Uterus (tissue), 4 donors: ENCODE measurements around the gene COX6A2. TPM values are rescaled to one million over a fixed set of nuclear protein-coding genes. Genes with fewer than 3 reads are reported as not detected.

Source experiments
- DNase-seq, 2 donors: peaks; one replicate each; pipeline ENCODE4 v3.0.0-alpha.2; 2019 to 2020
- H3K27ac ChIP-seq, 2 donors: fragments of 200-600 bp; sonication (generic); 1 replicate in 1 of 2; 2 replicates in 1 of 2; pipeline ENCODE4 v1.5.1; 2016 to 2018
- H3K27me3 ChIP-seq, 2 donors: fragments of 200-600 bp; sonication (generic); one replicate each; pipeline ENCODE4 v1.5.1; 2018 to 2019; ENCODE audit warnings: control low read depth in 1 of 2
- H3K36me3 ChIP-seq, 2 donors: fragments of 200-600 bp; sonication (generic); one replicate each; pipeline ENCODE4 v1.5.1; 2019; ENCODE audit warnings: control low read depth in 1 of 2
- H3K4me1 ChIP-seq, 2 donors: fragments of 200-600 bp; sonication (generic); one replicate each; pipeline ENCODE4 v1.5.1; 2018 to 2019; ENCODE audit warnings: control low read depth in 1 of 2
- H3K4me3 ChIP-seq, 2 donors: fragments of 200-600 bp; sonication (generic); 1 replicate in 1 of 2; 2 replicates in 1 of 2; pipeline ENCODE4 v1.5.1; 2018 to 2019; ENCODE audit warnings: mild to moderate bottlenecking in 1 of 2
- H3K9me3 ChIP-seq, 2 donors: fragments of 200-600 bp; sonication (generic); one replicate each; pipeline ENCODE4 v1.5.1; 2019; ENCODE audit warnings: control low read depth in 1 of 2
- POLR2A ChIP-seq, 2 donors: fragments of 450-650 bp; IDR thresholded peaks; one replicate each; pipeline ENCODE4 v1.6.1; 2016; ENCODE audit warnings: antibody characterized with exemption in 2 of 2, mild to moderate bottlenecking in 1 of 2, moderate library complexity in 1 of 2
- intact Hi-C: fragments of 100-400 bp; cut with DNase I; formaldehyde crosslinking; loops from one replicate; pipeline ENCODE4 v1.15.1; 2023; ENCODE audit warnings: low total_unique reads
- total RNA-seq, 4 donors: library from RNA; depleted of rRNA in 3 of 4; stranded (reverse); fragments of >200 nt in 3 of 4; gene quantifications; one replicate each; pipeline versions ENCODE4 v1.1.0 to v1.2.4, GENCODE V29; 2014 to 2023
- TF ChIP-seq, protein P1 (sequence below), 4 experiments: fragments of 200-600 bp in 2 of 4; fragments of 450-650 bp in 2 of 4; sonication (generic) in 2 of 4; IDR thresholded peaks; one replicate each; pipeline ENCODE4 v1.5.1; 2016 to 2019; ENCODE audit warnings: antibody characterized with exemption in 4 of 4, mild to moderate bottlenecking in 2 of 4, moderate library complexity in 1 of 4
- donor health status: DM: yes; HTN: yes; CAD: no.

Gene COX6A2
- total RNA-seq, 4 donors from 2014 or later, result not detected

- H3K9me3 ChIP-seq, result no peaks in the 10 kb centered on the region
- no peak for DNase-seq
- intact Hi-C loops, result no loop called here
- no peak for TF ChIP-seq POLR2A (IDR thresholded peaks at IDR 0.05)
- TF ChIP-seq, protein P1, sequence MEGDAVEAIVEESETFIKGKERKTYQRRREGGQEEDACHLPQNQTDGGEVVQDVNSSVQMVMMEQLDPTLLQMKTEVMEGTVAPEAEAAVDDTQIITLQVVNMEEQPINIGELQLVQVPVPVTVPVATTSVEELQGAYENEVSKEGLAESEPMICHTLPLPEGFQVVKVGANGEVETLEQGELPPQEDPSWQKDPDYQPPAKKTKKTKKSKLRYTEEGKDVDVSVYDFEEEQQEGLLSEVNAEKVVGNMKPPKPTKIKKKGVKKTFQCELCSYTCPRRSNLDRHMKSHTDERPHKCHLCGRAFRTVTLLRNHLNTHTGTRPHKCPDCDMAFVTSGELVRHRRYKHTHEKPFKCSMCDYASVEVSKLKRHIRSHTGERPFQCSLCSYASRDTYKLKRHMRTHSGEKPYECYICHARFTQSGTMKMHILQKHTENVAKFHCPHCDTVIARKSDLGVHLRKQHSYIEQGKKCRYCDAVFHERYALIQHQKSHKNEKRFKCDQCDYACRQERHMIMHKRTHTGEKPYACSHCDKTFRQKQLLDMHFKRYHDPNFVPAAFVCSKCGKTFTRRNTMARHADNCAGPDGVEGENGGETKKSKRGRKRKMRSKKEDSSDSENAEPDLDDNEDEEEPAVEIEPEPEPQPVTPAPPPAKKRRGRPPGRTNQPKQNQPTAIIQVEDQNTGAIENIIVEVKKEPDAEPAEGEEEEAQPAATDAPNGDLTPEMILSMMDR (IDR thresholded peaks at IDR 0.05), result no peak
- no peak within 1 kb of the TSS for H3K4me3 ChIP-seq
- no peaks in the 10 kb centered on the region for H3K4me1 ChIP-seq
- H3K36me3 ChIP-seq, result no peaks in the 10 kb centered on the region
- H3K27me3 ChIP-seq, result no peaks in the 10 kb centered on the region
- H3K27ac ChIP-seq, result no peak within 1 kb of the TSS
Measured at GRCh38 chr16:31393056-31393455, 35.1 kb downstream of the COX6A2 start, which contains the start of gene ITGAD. Gene ITGAD (plus strand): TSS chr16:31393335. CDS start chr16:31393361, 26 bp downstream.

DNA sequence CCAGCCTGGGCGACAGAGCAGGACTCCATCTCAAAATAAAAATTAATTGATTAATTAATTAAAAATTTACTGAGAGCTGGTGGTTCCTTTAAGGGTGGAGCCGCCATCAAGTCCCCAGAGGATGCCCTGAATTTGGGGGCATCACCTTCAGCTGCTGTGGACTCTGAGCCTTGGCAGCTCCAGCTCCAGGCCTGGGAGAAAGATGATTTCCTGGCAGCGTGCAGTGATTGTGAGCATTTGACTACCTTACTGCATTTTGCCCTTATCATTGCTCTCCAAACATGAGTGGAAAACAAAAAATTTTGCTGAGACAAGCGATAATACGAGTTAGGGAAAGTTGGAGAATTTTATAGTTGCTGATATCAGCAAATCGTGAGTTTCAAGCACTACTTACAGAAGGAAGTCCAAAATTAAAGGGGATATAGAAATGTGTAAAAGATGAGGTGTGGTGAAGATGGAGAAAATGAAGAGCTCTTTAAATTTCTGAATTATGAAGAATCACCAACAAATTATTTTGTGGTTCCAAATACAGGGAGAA lies 37.6 kb downstream of the COX6A2 start:
- intact Hi-C loops, result no loop called here
- no peak for DNase-seq
- Histone ChIP-seq H3K4me1 (no peaks in the 10 kb centered on the region), H3K4me3 (no peak overlapping the region), H3K27me3 (no peaks in the 10 kb centered on the region), H3K36me3 (no peaks in the 10 kb centered on the region), H3K27ac (no peak overlapping the region), H3K9me3 (no peaks in the 10 kb centered on the region)
- TF ChIP-seq, protein P1 (IDR thresholded peaks at IDR 0.05), result no peak
- TF ChIP-seq POLR2A (IDR thresholded peaks at IDR 0.05), result no peak

GRCh38 chr16:31388535-31388934 lies 39.6 kb downstream of the COX6A2 start:
- H3K27ac ChIP-seq, result no peak overlapping the region
- DNase-seq, result no peak
- TF ChIP-seq, protein P1 (IDR thresholded peaks at IDR 0.05), result no peak
- no peak for TF ChIP-seq POLR2A (IDR thresholded peaks at IDR 0.05)
- no peaks in the 10 kb centered on the region for H3K36me3 ChIP-seq
- H3K27me3 ChIP-seq, result no peaks in the 10 kb centered on the region
- H3K9me3 ChIP-seq, result no peaks in the 10 kb centered on the region
- intact Hi-C loops, result no loop called here
- no peaks in the 10 kb centered on the region for H3K4me1 ChIP-seq
- no peak overlapping the region for H3K4me3 ChIP-seq

- TF ChIP-seq, protein P1 (IDR thresholded peaks at IDR 0.05), result no peak
- TF ChIP-seq POLR2A (IDR thresholded peaks at IDR 0.05), result no peak
- Histone ChIP-seq H3K9me3 (no peaks in the 10 kb centered on the region), H3K4me1 (no peaks in the 10 kb centered on the region), H3K27me3 (no peaks in the 10 kb centered on the region), H3K4me3 (no peak overlapping the region), H3K27ac (no peak overlapping the region), H3K36me3 (no peaks in the 10 kb centered on the region)
- intact Hi-C loops, result no loop called here
- DNase-seq, result no peak
Measured at GRCh38 chr16:31386157-31386984, 41.8 kb downstream of the COX6A2 start.

DNA sequence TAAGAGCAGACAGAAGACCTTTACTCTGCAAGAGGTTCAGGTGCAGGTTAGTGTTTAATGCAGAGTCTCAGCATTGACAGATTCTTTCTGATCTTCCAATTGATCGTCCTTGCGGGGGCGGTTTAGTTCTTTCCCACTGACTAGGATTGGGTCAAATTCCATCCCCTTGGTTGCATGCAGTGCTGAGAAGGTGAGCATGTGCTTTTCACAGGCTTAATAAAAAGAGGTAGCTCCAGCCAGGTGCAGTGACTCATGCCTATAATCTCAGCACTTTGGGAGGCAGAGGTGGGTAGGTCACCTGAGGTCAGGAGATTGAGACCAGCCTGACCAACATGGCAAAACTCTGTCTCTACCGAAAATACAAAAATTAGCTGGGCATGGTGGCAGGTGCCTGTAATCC lies 42.5 kb downstream of the COX6A2 start:
- Histone ChIP-seq H3K4me3 (no peak overlapping the region), H3K4me1 (no peaks in the 10 kb centered on the region), H3K27ac (no peak overlapping the region), H3K27me3 (no peaks in the 10 kb centered on the region), H3K36me3 (no peaks in the 10 kb centered on the region), H3K9me3 (no peaks in the 10 kb centered on the region)
- TF ChIP-seq POLR2A (IDR thresholded peaks at IDR 0.05), result no peak
- TF ChIP-seq, protein P1 (IDR thresholded peaks at IDR 0.05), result no peak
- DNase-seq, result no peak
- intact Hi-C loops, result no loop called here
